ENCODE data around the gene RALGPS1.
"Not testable (repeated sequence)": the region's sequence is repeated elsewhere in the genome, so short reads cannot be mapped to it uniquely, and the experiment has no call there.

The RALGPS1 gene

DNA sequence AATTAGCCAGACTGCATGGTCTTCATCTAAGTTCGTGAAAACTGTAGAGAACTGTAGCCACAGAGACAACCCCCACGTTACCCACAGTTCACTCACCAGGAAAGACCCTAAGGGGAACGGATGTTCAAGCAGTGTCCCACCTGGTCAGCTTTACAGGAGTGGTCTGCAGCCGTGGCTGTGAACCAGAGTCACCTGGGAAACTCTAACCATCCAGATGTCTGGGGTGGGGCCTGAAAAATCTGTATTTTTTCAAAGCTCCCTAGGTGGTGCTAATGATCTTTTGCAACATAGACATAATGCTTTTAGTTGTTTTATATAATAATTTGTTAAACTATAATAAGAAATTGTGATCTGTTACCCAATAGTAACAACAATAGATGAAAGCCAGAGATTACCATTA is 255.5 kb downstream of the RALGPS1 start:
- no peak overlapping the region for H3K4me3 ChIP-seq (ENCODE audit: low read length)
- no peak for DNase-seq (ENCODE audit: low read depth, low spot score)

GRCh38 chr9:127170652-127171051 is 256.1 kb downstream of the RALGPS1 start:
- DNase-seq (ENCODE audit: low read depth, low spot score): no peak
- H3K4me3 ChIP-seq (ENCODE audit: low read length): no peak overlapping the region

- DNase-seq (ENCODE audit: low read depth, low spot score); H3K4me3 ChIP-seq (ENCODE audit: low read length): not testable (repeated sequence)
Observed at GRCh38 chr9:127171348-127171747, 256.8 kb downstream of the RALGPS1 start.

- no peak overlapping the region for H3K4me3 ChIP-seq (ENCODE audit: low read length)
- DNase-seq (ENCODE audit: low read depth, low spot score): no peak
Observed at GRCh38 chr9:127172066-127172707, 257.6 kb downstream of the RALGPS1 start.

DNA sequence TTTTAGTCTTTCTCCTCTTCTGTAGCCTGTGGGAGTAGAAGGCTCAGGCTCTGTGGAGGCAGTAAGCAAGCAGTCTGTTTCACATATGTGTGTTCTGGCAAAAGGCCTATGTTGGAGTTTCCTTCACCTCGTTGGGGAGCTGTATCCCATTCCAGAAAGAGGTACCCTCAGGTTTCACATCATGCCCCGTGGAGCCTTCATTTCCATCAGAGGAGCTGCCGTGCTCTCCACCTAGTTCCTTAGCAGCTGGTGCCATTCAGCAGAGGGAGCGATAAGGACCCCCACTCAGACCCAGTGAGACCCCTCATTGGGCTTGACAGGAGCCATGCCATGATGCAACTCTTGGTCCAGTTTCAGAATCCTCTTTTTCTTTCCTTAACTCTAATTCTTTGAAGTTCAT is 258.5 kb downstream of the RALGPS1 start:
- no peak overlapping the region for H3K4me3 ChIP-seq (ENCODE audit: low read length)
- no peak for DNase-seq (ENCODE audit: low read depth, low spot score)

DNA sequence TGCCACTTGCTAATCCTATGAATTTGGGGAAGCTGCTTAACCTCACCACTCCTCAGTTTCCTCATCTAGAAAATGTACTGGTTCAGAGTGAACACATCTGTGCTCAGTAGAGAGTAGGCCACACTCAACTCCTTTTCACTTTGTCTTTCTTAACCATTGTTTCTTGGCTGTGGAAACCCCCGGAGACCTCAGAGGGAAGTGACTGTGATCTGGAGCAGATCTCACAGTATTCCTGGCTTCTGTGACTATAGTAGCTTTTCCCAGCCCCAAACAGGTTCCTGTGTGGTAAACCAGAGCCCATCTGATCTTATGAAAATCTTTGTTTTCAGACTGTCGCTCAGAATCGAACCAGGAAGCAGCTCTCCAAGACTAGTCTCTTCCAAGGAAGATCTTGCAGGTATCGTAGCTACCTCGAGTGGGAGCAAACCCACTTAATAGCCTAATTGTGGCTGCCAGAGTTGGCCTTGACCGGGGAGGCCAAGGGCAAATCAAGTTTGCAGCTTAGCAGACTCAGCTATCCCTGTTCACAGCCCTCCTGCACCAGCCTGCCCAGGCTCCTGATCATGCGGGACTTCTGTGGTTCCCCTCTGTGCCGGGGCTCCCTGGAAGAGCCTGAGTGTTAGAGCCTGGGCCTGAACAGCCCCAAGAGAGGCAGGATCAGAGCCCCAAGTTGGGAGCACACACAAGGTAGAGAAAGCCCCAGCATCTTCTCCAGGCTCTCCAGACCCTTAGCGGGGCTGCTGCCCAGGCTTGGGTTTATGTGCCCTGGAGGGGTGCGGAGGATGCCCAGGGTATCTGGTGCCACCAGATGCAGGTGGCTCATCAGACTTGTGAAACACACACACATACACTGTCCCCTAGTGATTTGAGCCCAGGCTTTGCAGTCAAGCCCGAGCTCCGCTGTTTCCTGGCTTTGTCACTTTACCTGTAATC is 260.1 kb downstream of the RALGPS1 start:
- DNase-seq (ENCODE audit: low read depth, low spot score): no peak
- H3K4me3 ChIP-seq (ENCODE audit: low read length): no peak overlapping the region

- DNase-seq (ENCODE audit: low read depth, low spot score): no peak
- H3K4me3 ChIP-seq (ENCODE audit: low read length): no peak overlapping the region
Observed at GRCh38 chr9:127175319-127175715, 260.7 kb downstream of the RALGPS1 start.

DNA sequence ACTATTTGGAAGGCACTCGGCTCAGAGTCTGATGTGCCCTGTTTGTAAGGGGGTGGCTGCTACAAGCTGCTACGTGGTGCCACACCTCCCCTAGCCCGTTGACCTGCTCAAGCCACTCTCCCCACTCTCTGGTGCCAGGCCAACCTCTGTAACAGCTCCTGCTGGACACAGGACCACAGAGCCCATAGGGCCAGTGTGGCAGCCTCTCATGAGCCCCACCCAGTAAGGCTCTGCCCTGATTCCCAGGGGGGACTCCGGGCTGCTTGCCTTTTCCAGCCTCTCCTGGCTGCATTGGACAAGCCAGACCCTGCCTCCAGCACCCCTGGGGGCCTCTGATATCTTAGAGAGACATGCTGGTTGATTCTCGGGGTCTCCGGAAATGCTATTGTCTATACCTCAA is 261.2 kb downstream of the RALGPS1 start:
- no peak overlapping the region for H3K4me3 ChIP-seq (ENCODE audit: low read length)
- no peak for DNase-seq (ENCODE audit: low read depth, low spot score)

- no peak for DNase-seq (ENCODE audit: low read depth, low spot score)
- H3K4me3 ChIP-seq (ENCODE audit: low read length): no peak overlapping the region
Observed at GRCh38 chr9:127176631-127177030, 262.0 kb downstream of the RALGPS1 start.

GRCh38 chr9:127177231-127177630 is 262.6 kb downstream of the RALGPS1 start:
- H3K4me3 ChIP-seq (ENCODE audit: low read length): no peak overlapping the region
- DNase-seq (ENCODE audit: low read depth, low spot score): no peak

DNA sequence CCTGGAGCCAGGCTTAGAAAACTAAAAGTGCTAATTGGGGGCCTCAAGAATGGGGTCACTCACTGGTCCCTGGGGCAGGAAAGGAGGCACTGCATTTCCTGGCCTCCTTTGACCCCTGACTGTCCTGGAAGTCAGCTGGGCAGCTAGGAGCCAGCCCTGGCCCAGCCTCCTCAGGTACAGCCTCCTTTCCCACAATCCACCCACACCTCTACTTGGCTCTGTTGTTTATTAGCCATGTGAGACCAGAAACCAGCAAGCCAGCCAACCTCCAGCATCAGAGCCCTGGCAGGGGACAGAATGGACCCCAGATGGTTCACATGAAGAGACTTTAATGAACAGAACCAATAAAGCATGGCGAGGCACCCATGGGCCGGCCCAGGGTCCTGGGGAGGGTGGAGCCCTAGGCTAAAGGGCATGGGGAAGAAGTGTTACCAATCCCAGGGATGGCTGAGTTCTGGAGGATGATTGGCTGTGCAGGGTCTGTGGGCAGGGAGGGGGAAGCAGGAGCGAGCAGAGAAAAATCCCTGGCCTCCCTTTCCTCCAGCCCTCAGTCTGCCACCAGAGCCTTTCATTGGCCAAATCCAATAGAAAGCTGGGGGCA is 263.2 kb downstream of the RALGPS1 start:
- H3K4me3 ChIP-seq (ENCODE audit: low read length): no peak overlapping the region
- DNase-seq (ENCODE audit: low read depth, low spot score): no peak

- DNase-seq (ENCODE audit: low read depth, low spot score): no peak
- no peak overlapping the region for H3K4me3 ChIP-seq (ENCODE audit: low read length)
Observed at GRCh38 chr9:127178686-127179632, 264.4 kb downstream of the RALGPS1 start.

DNA sequence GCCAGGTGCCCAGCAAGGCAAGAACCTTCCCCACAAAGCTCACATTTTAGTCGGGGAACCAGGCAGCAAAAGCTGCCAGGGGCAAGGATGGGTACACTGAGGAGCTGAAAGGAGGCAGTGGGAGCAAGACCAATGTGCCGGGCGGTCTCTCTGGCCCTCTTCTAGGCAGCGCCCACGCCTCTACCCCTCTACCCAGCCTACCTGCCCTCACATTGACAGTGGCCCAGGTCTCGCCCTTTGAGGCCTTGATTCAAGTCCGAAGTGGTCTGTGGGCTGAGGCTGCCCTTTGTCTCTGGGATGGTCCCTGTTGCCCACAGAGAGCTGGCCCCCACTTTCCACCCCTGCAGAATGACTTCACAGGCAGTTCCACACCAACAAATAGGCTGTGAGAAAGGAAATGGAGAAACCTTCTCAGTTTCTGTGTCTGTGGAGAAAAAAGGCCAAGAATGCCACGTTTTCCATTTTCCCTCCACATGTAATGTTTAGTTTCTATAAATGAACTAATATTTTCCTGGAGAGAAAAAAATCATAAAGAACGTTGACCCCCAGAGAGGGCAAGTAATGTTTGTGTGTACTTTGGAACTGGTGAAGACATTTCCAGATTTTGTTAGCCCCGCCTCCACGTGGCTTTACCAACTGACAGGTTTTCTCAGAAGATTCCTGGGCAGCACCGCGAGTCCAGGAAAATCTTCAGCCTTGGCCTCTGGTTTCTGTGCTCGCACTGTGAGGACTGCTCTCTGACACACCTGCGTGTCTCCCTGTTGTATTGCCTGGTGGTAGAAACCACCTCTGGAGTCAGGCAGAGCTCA is 265.3 kb downstream of the RALGPS1 start:
- H3K4me3 ChIP-seq (ENCODE audit: low read length): no peak overlapping the region
- no peak for DNase-seq (ENCODE audit: low read depth, low spot score)

DNA sequence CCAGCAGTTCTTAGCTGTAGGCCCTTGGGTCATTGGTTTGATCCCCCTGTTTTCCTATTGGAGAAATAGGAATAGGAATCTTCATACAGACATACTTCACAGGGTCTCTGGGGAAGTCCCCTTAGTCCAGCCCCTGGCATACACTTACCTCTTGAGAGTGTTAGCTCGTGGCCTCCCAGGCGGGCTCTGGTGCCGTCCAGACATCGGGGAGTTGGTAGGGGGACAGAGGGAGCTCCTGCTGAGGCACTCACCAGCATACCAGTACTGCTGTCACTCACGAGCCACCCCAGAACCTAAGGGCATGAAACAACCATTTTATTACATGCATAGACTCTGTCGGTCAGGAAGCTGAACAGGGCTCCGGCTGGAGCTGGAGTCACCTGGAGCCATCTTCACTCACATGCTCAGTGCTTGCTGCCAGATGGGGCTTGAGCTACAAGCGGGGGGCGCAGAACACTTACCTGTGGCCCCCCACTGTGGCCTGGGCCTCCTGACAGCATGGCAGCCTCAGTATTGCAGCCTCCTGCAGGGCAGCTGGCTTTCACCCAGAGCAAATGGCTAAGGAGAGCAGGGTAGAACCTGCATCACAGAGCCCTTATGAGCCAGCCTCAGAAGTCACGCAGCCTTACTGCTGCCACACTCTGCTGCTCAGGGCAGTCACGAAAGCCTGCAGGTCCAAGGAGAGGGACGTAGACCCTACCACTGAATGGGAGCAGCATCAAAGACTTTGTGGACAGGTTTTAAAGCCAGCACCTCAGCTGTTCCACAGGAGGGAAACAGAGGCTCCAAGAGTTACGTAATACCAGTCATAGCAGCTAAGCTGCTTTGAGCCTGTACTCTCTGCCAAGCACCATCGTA is 266.1 kb downstream of the RALGPS1 start:
- H3K4me3 ChIP-seq (ENCODE audit: low read length): no peak overlapping the region
- no peak for DNase-seq (ENCODE audit: low read depth, low spot score)

- no peak overlapping the region for H3K4me3 ChIP-seq (ENCODE audit: low read length)
Observed at GRCh38 chr9:127181315-127181580, 266.7 kb downstream of the RALGPS1 start.

DNA sequence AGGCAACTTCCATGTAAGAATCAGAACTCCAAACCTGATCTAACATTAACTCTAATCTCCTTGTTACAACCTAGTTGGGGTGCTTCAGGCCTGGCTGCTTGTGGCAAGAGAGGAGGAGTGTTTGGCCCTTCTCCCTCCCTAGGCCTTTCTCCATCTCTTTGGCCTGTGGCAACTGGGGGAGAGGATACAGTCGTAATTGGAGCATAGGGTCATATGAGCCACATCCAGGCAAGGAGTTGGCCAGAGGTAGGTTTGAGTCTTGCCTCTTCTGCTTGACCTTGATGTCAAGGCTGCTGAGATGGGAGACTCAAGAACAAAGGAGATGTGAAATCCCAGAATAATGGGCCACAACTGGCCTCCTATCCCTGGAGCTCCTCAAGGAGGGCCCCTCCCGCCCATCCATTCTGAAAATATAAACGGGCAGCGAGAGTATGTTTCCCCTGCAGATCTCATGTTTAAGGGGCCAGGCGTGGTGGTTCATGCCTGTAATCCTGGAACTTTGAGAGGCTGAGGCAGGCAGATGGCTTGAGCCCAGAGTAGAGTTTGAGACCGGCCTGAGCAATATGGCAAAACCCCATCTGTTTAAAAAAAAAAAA is 267.1 kb downstream of the RALGPS1 start:
- no peak for DNase-seq (ENCODE audit: low read depth, low spot score)
- no peak overlapping the region for H3K4me3 ChIP-seq (ENCODE audit: low read length)

More at GRCh38 chr9:127181315-127181580, 266.7 kb downstream of the RALGPS1 start:
- no peak for DNase-seq (ENCODE audit: low read depth, low spot score)

Measured in Jurkat, Clone E6-1 (cell line).